ENCODE data around the gene ACOX1.

GRCh38 chr17:76009447-76009846 lies 30.5 kb upstream of the ACOX1 start:
- TF ChIP-seq POLR2A (IDR thresholded peaks at IDR 0.05) (no peak), CTCF (IDR thresholded peaks at IDR 0.05) (no peak)
